ENCODE data around the gene HNRNPUL2. TPM values are rescaled to one million over a fixed set of nuclear protein-coding genes. Genes with fewer than 3 reads are reported as not detected.

The HNRNPUL2 gene
- total RNA-seq (10 to 100 TPM; 11.0 to 50.0 (median 41.2) TPM), polyA plus RNA-seq (10 to 100 TPM; 38.0 to 81.2 TPM)
- long read RNA-seq, donor 1, partial matches to known transcripts: 0 of 6 reads
- long read RNA-seq, donor 1, other reads (novel, unspliced or antisense): 6 of 6 reads
- long read RNA-seq, donor 2, full-length matches to known transcripts: 8 of 13 reads
- long read RNA-seq, donor 2, partial matches to known transcripts: 5 of 13 reads
- long read RNA-seq, donor 2, other reads (novel, unspliced or antisense): 0 of 13 reads
- long read RNA-seq, donor 3, full-length matches to known transcripts: 2 of 6 reads
- long read RNA-seq, donor 3, partial matches to known transcripts: 0 of 6 reads
- long read RNA-seq, donor 3, other reads (novel, unspliced or antisense): 4 of 6 reads

- peak within 1 kb of the TSS; percentile 50 to 89 for H3K27ac ChIP-seq
- H3K27me3 ChIP-seq: no peaks in the 10 kb centered on the region
- WGBS, 3 donors: 0 to 1% (median 0%) methylated on average over 69 to 72 of the region's 72 CpGs
- peak; percentile 82 for TF ChIP-seq POLR2A (IDR thresholded peaks at IDR 0.05)
- TF ChIP-seq EP300 (IDR thresholded peaks at IDR 0.05): no peak
- TF ChIP-seq, protein P1, sequence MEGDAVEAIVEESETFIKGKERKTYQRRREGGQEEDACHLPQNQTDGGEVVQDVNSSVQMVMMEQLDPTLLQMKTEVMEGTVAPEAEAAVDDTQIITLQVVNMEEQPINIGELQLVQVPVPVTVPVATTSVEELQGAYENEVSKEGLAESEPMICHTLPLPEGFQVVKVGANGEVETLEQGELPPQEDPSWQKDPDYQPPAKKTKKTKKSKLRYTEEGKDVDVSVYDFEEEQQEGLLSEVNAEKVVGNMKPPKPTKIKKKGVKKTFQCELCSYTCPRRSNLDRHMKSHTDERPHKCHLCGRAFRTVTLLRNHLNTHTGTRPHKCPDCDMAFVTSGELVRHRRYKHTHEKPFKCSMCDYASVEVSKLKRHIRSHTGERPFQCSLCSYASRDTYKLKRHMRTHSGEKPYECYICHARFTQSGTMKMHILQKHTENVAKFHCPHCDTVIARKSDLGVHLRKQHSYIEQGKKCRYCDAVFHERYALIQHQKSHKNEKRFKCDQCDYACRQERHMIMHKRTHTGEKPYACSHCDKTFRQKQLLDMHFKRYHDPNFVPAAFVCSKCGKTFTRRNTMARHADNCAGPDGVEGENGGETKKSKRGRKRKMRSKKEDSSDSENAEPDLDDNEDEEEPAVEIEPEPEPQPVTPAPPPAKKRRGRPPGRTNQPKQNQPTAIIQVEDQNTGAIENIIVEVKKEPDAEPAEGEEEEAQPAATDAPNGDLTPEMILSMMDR (IDR thresholded peaks at IDR 0.05): peak in 1 of 3 donors; percentile 7
- H3K4me1 ChIP-seq (ENCODE audit: insufficient read depth): peaks cover 3% of the 10 kb centered on the region
- no peaks in the 10 kb centered on the region for H3K36me3 ChIP-seq
- peak; percentile 98 to 99 (median 98) for DNase-seq
- H3K9me3 ChIP-seq: no peaks in the 10 kb centered on the region
- intact Hi-C loops (cut with DNase I): loop anchor here in 3 of 4 donors (5.0 kb wide), 3 partner anchors 50 to 115 kb away; partner anchors contain the start of genes LBHD1 (in 1 of the 3), UBXN1 (in 1 of the 3) and UQCC3 (in 1 of the 3)
- H3K4me3 ChIP-seq: peak within 1 kb of the TSS; percentile 91
These were observed at the start of gene HNRNPUL2 for GRCh38 chr11:62727165-62727871. Gene HNRNPUL2 (minus strand): TSS chr11:62727457. CDS start chr11:62727156, 301 bp downstream.

- H3K36me3 ChIP-seq: no peaks in the 10 kb centered on the region
- intact Hi-C loops (cut with DNase I): no loop called here
- TF ChIP-seq, protein P1 (IDR thresholded peaks at IDR 0.05): no peak
- no peak for TF ChIP-seq EP300 (IDR thresholded peaks at IDR 0.05)
- TF ChIP-seq POLR2A (IDR thresholded peaks at IDR 0.05): no peak
These were observed 48.4 kb upstream of the HNRNPUL2 start for GRCh38 chr11:62775646-62776045.

DNA sequence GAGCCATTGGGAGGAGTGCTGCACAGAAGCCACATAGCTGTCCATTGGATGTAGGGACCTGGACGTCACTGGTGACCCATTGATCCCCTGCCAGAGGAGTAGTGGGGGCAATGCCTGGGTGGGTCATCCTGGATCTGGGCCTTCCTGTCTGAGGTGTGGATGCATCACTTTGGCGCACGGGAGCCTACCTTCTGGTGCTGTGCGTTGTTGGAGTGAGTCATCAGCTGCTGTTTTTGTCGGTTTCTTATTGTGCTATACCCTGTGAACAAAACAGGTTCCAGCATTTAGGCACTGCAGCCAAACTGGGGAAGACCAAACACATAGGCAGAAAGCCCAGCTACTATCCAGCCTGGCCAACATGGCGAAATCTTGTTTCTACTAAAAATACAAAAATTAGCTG, 47.1 kb upstream of the HNRNPUL2 start:
- no peak overlapping the region for H3K27ac ChIP-seq
- intact Hi-C loops (cut with DNase I): no loop called here

More at GRCh38 chr11:62775646-62776045, 48.4 kb upstream of the HNRNPUL2 start:
- peaks cover 5% of the 10 kb centered on the region for H3K4me1 ChIP-seq (ENCODE audit: insufficient read depth)
- no peak for DNase-seq
- no peaks in the 10 kb centered on the region for H3K27me3 ChIP-seq
- no peak overlapping the region for H3K4me3 ChIP-seq
- WGBS, 3 donors: 84 to 92% (median 88%) methylated on average over 17 of the region's 17 CpGs
- no peak overlapping the region for H3K27ac ChIP-seq
- H3K9me3 ChIP-seq: no peaks in the 10 kb centered on the region

More for the DNA sequence above, 47.1 kb upstream of the HNRNPUL2 start:
- 82 to 91% (median 86%) methylated on average over 6 of the region's 6 CpGs for WGBS, 3 donors
- Histone ChIP-seq H3K4me3 (no peak overlapping the region), H3K4me1 (ENCODE audit: insufficient read depth) (peaks cover 8% of the 10 kb centered on the region), H3K9me3 (no peaks in the 10 kb centered on the region), H3K27me3 (no peaks in the 10 kb centered on the region), H3K36me3 (no peaks in the 10 kb centered on the region)
- TF ChIP-seq, protein P1 (IDR thresholded peaks at IDR 0.05): no peak
- no peak for TF ChIP-seq POLR2A (IDR thresholded peaks at IDR 0.05)
- no peak for TF ChIP-seq EP300 (IDR thresholded peaks at IDR 0.05)
- DNase-seq: no peak

Measured in ovary (tissue), 10 donors.